SK-N-SH (cell line): ENCODE data around the gene SIGLEC1.

Source experiments
- CTCF ChIP-seq: fragments of 200-600 bp; sonication (generic); IDR thresholded peaks from 2 replicates; pipeline ENCODE4 v1.6.1; 2017; ENCODE audit warnings: antibody characterized with exemption, mild to moderate bottlenecking, moderate library complexity
- ELF1 ChIP-seq: IDR thresholded peaks from 2 replicates; pipeline ENCODE4 v1.4.0; 2012
- EP300 ChIP-seq, 2 experiments: IDR thresholded peaks; 2 replicates each; pipeline versions ENCODE4 v1.4.0 to v1.6.1; 2012; ENCODE audit warnings: borderline replicate concordance in 1 of 2, low read depth in 1 of 2, low read length in 1 of 2
- GABPA ChIP-seq: IDR thresholded peaks from 2 replicates; pipeline ENCODE4 v1.4.0; 2012; ENCODE audit warnings: low read depth, mild to moderate bottlenecking
- MAX ChIP-seq: IDR thresholded peaks from 2 replicates; pipeline ENCODE4 v1.4.0; 2012; ENCODE audit warnings: low read depth
- NFIC ChIP-seq: IDR thresholded peaks from 2 replicates; pipeline ENCODE4 v1.4.0; 2012; ENCODE audit warnings: borderline replicate concordance
- RFX5 ChIP-seq: IDR thresholded peaks from 2 replicates; pipeline ENCODE4 v1.6.1; 2012; ENCODE audit warnings: mild to moderate bottlenecking, improper control_type of control experiment, low read length
- YY1 ChIP-seq: IDR thresholded peaks from 2 replicates; pipeline ENCODE4 v1.4.0; 2012; ENCODE audit warnings: low read depth, mild to moderate bottlenecking

- TF ChIP-seq EP300 (IDR thresholded peaks at IDR 0.05; ENCODE audit: borderline replicate concordance in 1 of 2, low read depth in 1 of 2, low read length in 1 of 2) (no peak), CTCF (no peak), MAX (no peak), RFX5 (no peak), ELF1 (no peak), NFIC (no peak), GABPA (no peak), YY1 (no peak)
Measured at GRCh38 chr20:3723284-3723683, 10.9 kb upstream of the SIGLEC1 start.
